SH-SY5Y (cell line): ENCODE measurements around the gene ARHGEF4.

Experiments used
- GATA2 ChIP-seq: IDR thresholded peaks from 2 replicates; pipeline ENCODE4 v1.6.1; 2011; ENCODE audit warnings: mild to moderate bottlenecking, low read depth, low read length
- GATA3 ChIP-seq: IDR thresholded peaks from 2 replicates; pipeline ENCODE4 v1.6.1; 2011; ENCODE audit warnings: low read depth, mild to moderate bottlenecking, low read length, moderate library complexity

DNA sequence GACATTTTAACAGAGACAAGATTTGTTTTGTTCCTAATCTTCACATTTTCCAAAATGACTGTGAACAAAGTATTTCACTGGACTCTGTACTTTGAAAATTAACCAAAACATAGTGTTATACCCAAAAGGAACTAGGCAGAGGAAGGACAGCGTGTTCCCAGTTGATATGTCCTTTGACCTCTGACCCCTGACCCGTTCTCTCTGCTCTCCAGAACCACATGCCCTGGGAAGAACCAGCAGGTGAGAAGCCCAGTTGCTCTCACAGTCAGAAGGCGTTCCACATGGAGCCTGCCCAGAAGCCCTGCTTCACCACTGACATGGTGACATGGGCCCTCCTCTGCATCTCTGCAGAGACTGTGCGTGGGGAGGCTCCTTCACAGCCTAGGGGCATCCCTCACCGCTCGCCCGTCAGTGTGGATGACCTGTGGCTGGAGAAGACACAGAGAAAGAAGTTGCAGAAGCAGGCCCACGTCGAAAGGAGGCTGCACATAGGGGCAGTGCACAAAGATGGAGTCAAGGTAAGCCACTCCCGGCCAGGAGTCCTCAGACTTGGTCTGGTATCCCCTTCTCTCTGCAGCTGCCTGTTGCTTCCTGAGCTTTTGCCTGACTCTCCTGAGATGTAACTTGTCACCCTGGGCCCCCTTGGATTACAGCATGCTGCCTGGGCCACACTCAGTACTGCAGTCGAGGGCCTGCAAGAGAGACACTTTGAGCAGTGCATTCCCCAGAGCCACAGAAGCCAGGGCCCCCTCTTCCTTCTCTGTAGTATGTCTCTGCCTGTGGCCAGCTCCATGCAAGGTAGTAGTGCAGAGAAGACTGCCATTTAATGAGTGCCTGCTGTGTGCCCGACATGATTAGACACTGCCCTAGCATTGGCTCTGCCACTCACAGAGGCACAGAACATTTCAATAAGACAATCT is 94.3 kb downstream of the ARHGEF4 start:
- TF ChIP-seq GATA3, result no peak
- no peak for TF ChIP-seq GATA2
